Mammary epithelial cell (primary cell): ENCODE measurements around the gene NGDN.

Experiments used
- CTCF ChIP-seq, 2 donors: IDR thresholded peaks in 1 of 2; conservative IDR thresholded peaks in 1 of 2; 2 replicates each; pipeline ENCODE4 v1.5.1; 2011 to 2012; ENCODE audit warnings: inconsistent platforms in 2 of 2, low read length in 2 of 2, mild to moderate bottlenecking in 2 of 2, control low read depth in 1 of 2, low read depth in 1 of 2; ENCODE audit not compliant: insufficient read depth in 1 of 2; ENCODE audit errors: extremely low read depth in 1 of 2
- EZH2 ChIP-seq: IDR thresholded peaks from 2 replicates; pipeline ENCODE4 v1.6.1; 2012; ENCODE audit warnings: low read length, inconsistent platforms, borderline replicate concordance

- TF ChIP-seq CTCF (conservative IDR thresholded peaks at IDR 0.05 in 1 of 2, IDR thresholded peaks at IDR 0.05 in 1 of 2; ENCODE audit: extremely low read depth in 1 of 2, insufficient read depth in 1 of 2, low read depth in 1 of 2, low read length in 2 of 2) (no peak), EZH2 (no peak)
These were observed 1.4 kb downstream of the NGDN start for GRCh38 chr14:23470947-23471346.
